Hematopoietic multipotent progenitor cell (in vitro differentiated cells): ENCODE measurements around the gene GTF2B. TPM values are rescaled to one million over a fixed set of nuclear protein-coding genes. Genes with fewer than 3 reads are reported as not detected.
"Not testable (repeated sequence)": the region's sequence is repeated elsewhere in the genome, so short reads cannot be mapped to it uniquely, and the experiment has no call there.

Experiments used
- DNase-seq, 3 donors: peaks; one replicate each; pipeline ENCODE4 v3.0.0-alpha.2; 2011 to 2015; ENCODE audit warnings: low read depth in 2 of 3, low spot score in 2 of 3
- total RNA-seq: library from RNA; depleted of rRNA; stranded (reverse); fragments of >200 nt; gene quantifications from one replicate; pipeline ENCODE4 v1.2.3, GENCODE V29; 2012

Gene GTF2B
- total RNA-seq, 1 donor, result 23.4 TPM

GRCh38 chr1:88888750-88889149 is 2.6 kb downstream of the GTF2B start:
- DNase-seq, result no peak

DNA sequence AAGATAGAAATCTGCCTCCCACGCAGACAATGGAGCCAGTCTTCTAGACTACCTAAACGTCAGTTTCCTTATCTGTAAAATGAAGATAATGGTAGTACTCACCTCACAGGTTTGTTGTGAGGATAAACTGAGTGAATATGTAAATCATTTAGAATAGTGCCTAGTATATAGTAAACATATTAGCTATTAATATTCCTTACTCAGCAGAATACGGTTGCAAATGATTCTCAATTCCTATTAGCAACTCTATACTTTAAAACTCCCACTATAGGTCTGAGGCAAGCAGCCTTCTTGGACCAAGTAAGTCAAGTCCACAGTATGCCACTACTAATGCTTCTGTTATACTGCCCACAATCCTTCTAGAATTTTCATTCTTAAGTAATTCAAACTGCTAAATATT is 5.4 kb downstream of the GTF2B start:
- no peak for DNase-seq

GRCh38 chr1:88883156-88883555 is 8.2 kb downstream of the GTF2B start:
- no peak for DNase-seq

DNA sequence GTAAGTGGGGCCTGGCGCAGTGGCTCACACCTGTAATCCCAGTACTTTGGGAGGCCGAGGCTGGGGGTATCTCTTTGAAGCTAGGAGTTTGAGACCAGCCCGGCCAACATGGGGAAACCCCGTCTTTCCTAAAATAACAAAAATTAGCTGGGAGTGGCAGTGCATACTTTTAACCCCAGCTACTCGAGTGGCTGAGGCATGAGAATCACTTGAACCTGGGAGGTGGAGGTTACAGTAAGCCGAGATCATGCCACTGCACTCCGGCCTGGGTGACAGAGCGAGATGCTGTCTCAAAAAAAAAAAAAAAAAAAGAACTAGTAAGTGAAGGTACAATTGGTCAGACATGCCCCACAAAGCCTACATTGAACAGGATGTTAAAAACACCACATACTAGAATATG is 10.7 kb downstream of the GTF2B start:
- not testable (repeated sequence) for DNase-seq

GRCh38 chr1:88878731-88879130 is 12.6 kb downstream of the GTF2B start:
- no peak for DNase-seq

- no peak for DNase-seq
Observed at GRCh38 chr1:88877911-88878310, 13.5 kb downstream of the GTF2B start.

- DNase-seq, result peak in 1 of 3 donors; percentile 29
Observed at GRCh38 chr1:88877382-88877825, 14.0 kb downstream of the GTF2B start.

DNA sequence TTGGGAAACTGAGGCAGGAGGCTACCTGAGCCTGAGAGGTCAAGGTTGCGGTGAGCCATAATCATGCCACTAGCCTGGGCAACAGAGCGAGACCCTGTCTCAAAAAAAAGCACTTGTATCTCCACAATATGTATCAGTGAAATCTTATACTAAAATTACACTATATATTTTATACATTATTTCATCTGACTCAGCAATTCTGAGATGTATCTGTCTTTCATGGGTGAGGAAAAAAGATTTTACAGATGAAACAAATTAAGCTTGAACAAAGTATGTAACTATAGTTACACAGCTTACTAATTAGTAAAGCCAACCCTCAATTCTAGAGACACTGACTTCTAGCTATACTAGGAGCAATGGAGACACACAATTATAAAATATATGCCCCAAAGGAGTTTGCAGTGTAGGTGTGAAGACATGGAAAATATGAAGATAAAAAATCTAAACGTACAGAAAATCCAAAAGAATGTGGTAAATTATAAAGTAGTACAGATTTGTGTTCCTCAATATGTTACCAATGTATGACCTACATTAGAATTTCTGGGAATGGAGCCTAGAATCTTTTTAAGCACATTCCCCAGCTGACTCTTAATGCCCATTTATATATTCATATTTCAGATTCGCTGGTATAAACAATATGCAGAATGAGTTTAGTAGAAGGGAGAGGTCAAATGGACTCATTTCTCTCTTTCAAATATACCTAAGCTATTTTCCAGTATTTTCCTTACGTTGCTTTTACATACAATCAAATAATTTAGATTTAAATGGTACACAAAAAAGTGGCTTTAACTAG is 14.6 kb downstream of the GTF2B start:
- no peak for DNase-seq

GRCh38 chr1:88875595-88875994 is 15.8 kb downstream of the GTF2B start:
- DNase-seq, result no peak

DNA sequence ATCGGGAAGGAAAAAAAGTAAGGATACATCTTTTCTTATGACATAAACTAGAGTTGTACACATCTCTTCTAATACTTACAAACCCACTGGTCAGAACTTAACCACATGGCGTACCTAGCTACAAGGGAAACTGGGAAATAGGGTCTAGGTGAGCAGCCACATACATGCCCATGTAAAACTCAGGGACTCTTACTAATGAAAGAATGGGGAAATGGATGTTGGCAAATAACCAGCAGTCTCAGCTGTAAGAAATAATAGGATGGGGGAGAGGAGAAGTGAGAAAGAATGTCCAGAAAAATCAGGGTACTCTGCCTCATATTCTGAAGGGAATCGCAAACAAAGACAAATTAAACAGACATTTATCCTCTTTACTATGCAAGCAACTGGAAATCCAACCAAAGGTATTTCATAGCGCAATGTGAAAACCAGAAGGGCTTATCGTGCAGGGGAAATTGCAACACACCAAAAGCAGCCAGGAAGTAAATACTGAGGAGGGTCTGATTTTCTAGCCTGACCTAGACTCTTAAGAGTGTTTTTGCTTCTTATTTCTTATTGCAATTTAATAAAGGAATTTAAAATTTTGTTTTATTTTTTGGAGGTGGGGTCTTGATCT is 17.5 kb downstream of the GTF2B start:
- DNase-seq, result peak in 1 of 3 donors; percentile 42

DNA sequence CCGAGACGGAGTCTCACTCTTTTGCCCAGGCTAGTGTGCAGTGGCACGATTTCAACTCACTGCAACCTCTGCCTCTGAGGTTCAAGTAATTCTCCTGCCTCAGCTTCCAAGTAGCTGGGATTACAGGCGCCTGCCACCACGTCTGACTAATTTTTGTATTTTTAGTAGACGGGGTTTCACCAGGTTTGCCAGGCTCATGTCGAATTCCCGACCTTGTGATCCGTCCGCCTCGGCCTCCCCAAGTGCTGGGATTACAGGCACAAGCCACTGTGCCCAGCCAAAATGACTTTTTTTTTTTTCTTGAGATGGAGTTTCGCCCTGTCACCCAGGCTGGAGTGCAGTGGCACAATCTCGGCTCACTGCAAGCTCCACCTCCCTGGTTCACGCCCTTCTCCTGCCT is 21.7 kb downstream of the GTF2B start:
- DNase-seq, result not testable (repeated sequence)

- DNase-seq, result no peak
Observed at GRCh38 chr1:88867743-88868521, 23.4 kb downstream of the GTF2B start.

DNA sequence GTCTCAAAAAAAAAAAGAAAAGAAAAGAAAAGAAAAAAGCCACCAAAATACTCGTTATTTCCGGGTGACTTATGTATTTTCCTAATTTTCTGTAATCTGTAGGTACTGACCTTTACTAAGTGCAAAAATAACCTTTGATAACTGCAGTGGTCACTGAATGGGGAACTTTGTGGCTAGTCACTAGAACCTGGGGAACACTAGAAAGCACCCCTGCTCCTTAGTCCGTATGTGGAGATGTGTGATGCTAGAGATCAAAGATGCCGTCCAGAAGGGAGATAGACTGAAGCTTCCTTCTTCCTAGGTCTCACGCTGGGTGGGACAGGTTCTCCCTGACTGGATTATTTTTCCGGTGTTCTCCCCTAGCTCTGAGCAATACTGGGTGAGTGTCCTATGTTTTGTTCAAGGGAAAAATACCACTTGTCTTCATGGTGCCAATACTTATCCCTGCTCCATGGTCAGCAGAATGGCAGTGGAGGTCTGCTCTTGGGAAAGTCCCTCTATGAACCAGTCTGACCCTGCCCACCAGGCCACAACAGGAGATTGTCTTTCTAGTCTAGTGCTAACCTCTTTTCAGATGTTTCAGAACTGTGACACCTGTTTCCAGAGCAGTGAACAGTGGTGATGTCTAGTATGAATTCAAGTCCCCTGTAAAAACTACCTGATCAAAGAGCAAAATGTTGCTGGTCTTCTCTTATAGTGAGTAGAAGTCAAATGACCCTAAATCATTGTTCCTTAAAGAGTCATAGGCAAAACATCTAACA is 39.9 kb downstream of the GTF2B start:
- no peak for DNase-seq

- no peak for DNase-seq
Observed at GRCh38 chr1:88847643-88848042, 43.7 kb downstream of the GTF2B start.

GRCh38 chr1:88825721-88826120 is 65.6 kb downstream of the GTF2B start:
- no peak for DNase-seq

- DNase-seq, result not testable (repeated sequence)
Observed at GRCh38 chr1:88819642-88820041, 71.7 kb downstream of the GTF2B start.

DNA sequence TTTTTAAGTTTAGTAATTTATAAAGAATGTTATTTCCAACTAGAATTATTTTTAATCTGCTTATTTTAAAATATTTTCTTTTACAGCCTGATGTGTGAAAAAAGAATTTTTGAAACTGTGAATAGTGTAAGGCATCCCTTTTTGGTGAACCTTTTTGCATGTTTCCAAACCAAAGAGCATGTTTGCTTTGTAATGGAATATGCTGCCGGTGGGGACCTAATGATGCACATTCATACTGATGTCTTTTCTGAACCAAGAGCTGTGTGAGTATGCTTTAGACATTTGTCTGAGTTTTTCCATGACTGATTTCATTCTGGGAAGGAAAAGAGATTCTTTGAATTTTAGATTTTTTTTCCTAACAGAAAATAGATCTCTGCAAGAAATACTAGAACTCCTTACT is 77.9 kb downstream of the GTF2B start:
- DNase-seq, result no peak

DNA sequence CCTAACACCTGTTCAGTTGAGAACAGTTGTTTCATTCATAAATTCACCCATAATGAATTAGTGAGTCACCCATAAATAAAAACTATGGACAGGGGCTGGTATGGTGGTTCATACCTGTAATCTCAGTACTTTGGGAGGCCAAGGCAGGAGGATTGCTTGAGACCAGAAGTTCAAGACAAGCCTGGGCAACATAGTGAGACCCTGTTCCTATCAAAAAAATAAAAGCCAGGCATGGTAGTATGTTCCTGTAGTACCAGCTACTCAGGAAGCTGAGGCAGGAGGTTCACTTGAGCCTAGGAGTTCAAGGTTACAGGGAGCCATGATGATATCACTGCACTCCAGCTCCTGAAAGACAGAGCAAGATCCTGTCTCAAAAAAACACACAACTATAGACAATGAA is 79.0 kb downstream of the GTF2B start:
- DNase-seq, result no peak

GRCh38 chr1:88803444-88803843 is 87.9 kb downstream of the GTF2B start:
- DNase-seq, result no peak

DNA sequence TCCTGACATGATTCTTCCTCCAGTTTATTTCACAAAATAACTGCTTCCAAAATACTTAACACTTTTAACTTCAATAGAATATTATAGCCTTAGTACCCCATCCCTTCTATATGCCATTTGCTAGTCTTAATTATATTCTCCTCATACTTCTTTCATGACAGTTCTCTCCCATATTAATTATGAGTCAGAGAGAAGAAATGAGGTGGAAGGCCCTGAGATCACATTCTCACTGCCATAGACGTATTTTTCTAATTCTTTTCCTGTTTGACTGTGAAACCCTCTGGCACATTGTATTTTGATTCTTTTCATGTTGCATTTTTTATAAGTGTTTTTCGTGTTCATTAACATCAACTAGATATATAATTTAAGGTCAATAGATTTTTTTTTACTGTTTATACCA is 88.4 kb downstream of the GTF2B start:
- DNase-seq, result no peak
